ENCODE measurements around the gene NDUFA11. TPM values are rescaled to one million over a fixed set of nuclear protein-coding genes. Genes with fewer than 3 reads are reported as not detected.

The NDUFA11 gene
- total and polyA plus RNA-seq, 2 of the 13 experiments (the other 11 are each of a cell fraction or from before 2014, with no cell fraction given), result 286 to 378 TPM

DNA sequence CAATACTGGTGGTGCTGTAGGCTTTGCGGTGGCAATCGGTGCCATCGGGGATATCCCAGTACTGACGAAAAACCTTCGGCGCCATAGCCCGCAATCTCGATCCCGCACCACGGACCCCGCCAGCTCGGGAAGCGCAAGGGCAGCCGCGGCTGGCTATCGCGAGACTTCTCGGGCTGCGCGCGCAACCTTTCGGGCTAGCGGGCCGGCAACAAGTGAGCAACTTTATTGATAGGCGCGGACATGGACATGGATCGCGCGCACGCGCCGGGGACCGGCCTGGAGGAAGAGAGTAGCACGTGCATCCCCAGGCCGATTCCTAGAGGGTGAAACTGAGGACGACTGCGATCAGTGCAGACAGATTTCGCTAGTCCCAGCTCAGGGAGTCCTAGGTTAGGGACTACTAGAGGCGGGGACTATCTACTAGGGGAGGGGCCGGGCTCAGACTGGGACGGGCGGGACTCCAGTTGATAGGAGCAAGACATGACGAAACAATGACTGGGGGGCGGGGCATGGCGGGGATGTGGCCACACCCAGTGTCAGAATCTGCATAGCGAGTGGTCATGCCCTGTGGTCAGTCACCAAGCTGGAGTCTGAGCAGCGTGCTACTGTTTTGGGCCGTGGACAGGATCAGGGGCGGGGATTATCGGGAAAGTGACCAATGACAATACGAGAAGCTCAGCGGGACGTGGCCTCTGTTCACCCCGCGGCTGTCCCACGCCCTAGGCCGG is at the start of gene NDUFA11 (continued):
- TF ChIP-seq, protein P1, sequence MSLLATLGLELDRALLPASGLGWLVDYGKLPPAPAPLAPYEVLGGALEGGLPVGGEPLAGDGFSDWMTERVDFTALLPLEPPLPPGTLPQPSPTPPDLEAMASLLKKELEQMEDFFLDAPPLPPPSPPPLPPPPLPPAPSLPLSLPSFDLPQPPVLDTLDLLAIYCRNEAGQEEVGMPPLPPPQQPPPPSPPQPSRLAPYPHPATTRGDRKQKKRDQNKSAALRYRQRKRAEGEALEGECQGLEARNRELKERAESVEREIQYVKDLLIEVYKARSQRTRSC (CRISPR knock-in tag; IDR thresholded peaks at IDR 0.05; ENCODE audit: low read depth), result no peak
- TF ChIP-seq, protein P2, sequence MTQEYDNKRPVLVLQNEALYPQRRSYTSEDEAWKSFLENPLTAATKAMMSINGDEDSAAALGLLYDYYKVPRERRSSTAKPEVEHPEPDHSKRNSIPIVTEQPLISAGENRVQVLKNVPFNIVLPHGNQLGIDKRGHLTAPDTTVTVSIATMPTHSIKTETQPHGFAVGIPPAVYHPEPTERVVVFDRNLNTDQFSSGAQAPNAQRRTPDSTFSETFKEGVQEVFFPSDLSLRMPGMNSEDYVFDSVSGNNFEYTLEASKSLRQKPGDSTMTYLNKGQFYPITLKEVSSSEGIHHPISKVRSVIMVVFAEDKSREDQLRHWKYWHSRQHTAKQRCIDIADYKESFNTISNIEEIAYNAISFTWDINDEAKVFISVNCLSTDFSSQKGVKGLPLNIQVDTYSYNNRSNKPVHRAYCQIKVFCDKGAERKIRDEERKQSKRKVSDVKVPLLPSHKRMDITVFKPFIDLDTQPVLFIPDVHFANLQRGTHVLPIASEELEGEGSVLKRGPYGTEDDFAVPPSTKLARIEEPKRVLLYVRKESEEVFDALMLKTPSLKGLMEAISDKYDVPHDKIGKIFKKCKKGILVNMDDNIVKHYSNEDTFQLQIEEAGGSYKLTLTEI (CRISPR knock-in tag; conservative IDR thresholded peaks at IDR 0.05), result no peak
- TF ChIP-seq ZNF263 (CRISPR knock-in tag; IDR thresholded peaks at IDR 0.05), result no peak
- TF ChIP-seq, protein P3, sequence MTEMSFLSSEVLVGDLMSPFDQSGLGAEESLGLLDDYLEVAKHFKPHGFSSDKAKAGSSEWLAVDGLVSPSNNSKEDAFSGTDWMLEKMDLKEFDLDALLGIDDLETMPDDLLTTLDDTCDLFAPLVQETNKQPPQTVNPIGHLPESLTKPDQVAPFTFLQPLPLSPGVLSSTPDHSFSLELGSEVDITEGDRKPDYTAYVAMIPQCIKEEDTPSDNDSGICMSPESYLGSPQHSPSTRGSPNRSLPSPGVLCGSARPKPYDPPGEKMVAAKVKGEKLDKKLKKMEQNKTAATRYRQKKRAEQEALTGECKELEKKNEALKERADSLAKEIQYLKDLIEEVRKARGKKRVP (CRISPR knock-in tag; IDR thresholded peaks at IDR 0.05), result peak in 1 of 2 experiments; percentile 91; a peak in 2 of 4 replicates
- peak; percentile 77; the same call in 1 of the 2 replicates for TF ChIP-seq ZNF136 (CRISPR knock-in tag; IDR thresholded peaks at IDR 0.05; ENCODE audit: low read depth)
- TF ChIP-seq KMT2B (CRISPR knock-in tag; IDR thresholded peaks at IDR 0.05), result peak; percentile 91
- TF ChIP-seq, protein P4, sequence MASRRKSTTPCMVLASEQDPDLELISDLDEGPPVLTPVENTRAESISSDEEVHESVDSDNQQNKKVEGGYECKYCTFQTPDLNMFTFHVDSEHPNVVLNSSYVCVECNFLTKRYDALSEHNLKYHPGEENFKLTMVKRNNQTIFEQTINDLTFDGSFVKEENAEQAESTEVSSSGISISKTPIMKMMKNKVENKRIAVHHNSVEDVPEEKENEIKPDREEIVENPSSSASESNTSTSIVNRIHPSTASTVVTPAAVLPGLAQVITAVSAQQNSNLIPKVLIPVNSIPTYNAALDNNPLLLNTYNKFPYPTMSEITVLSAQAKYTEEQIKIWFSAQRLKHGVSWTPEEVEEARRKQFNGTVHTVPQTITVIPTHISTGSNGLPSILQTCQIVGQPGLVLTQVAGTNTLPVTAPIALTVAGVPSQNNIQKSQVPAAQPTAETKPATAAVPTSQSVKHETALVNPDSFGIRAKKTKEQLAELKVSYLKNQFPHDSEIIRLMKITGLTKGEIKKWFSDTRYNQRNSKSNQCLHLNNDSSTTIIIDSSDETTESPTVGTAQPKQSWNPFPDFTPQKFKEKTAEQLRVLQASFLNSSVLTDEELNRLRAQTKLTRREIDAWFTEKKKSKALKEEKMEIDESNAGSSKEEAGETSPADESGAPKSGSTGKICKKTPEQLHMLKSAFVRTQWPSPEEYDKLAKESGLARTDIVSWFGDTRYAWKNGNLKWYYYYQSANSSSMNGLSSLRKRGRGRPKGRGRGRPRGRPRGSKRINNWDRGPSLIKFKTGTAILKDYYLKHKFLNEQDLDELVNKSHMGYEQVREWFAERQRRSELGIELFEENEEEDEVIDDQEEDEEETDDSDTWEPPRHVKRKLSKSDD (CRISPR knock-in tag; IDR thresholded peaks at IDR 0.05; ENCODE audit: low read depth), result peak; percentile 64
- TF ChIP-seq, protein P5, sequence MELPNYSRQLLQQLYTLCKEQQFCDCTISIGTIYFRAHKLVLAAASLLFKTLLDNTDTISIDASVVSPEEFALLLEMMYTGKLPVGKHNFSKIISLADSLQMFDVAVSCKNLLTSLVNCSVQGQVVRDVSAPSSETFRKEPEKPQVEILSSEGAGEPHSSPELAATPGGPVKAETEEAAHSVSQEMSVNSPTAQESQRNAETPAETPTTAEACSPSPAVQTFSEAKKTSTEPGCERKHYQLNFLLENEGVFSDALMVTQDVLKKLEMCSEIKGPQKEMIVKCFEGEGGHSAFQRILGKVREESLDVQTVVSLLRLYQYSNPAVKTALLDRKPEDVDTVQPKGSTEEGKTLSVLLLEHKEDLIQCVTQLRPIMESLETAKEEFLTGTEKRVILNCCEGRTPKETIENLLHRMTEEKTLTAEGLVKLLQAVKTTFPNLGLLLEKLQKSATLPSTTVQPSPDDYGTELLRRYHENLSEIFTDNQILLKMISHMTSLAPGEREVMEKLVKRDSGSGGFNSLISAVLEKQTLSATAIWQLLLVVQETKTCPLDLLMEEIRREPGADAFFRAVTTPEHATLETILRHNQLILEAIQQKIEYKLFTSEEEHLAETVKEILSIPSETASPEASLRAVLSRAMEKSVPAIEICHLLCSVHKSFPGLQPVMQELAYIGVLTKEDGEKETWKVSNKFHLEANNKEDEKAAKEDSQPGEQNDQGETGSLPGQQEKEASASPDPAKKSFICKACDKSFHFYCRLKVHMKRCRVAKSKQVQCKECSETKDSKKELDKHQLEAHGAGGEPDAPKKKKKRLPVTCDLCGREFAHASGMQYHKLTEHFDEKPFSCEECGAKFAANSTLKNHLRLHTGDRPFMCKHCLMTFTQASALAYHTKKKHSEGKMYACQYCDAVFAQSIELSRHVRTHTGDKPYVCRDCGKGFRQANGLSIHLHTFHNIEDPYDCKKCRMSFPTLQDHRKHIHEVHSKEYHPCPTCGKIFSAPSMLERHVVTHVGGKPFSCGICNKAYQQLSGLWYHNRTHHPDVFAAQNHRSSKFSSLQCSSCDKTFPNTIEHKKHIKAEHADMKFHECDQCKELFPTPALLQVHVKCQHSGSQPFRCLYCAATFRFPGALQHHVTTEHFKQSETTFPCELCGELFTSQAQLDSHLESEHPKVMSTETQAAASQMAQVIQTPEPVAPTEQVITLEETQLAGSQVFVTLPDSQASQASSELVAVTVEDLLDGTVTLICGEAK (IDR thresholded peaks at IDR 0.05), result peak; percentile 100
- TF ChIP-seq, protein P5 (CRISPR knock-in tag; IDR thresholded peaks at IDR 0.05), result peak; percentile 100
- TF ChIP-seq, protein P6, sequence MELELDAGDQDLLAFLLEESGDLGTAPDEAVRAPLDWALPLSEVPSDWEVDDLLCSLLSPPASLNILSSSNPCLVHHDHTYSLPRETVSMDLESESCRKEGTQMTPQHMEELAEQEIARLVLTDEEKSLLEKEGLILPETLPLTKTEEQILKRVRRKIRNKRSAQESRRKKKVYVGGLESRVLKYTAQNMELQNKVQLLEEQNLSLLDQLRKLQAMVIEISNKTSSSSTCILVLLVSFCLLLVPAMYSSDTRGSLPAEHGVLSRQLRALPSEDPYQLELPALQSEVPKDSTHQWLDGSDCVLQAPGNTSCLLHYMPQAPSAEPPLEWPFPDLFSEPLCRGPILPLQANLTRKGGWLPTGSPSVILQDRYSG (CRISPR knock-in tag; IDR thresholded peaks at IDR 0.05), result no peak
- no peak for TF ChIP-seq NFYC (CRISPR knock-in tag; IDR thresholded peaks at IDR 0.05)
